Osteocyte (in vitro differentiated cells): Measurements from ENCODE around the gene MBD6. TPM values are rescaled to one million over a fixed set of nuclear protein-coding genes. Genes with fewer than 3 reads are reported as not detected.
A peak's percentile ranks its signal among the peaks of the same experiment; 100 is the strongest.

ENCODE experiments used
- DNase-seq: peaks from one replicate; pipeline ENCODE4 v3.0.0; 2021; ENCODE audit warnings: mixed read lengths; ENCODE audit not compliant: unreplicated experiment; ENCODE audit errors: extremely low spot score
- H3K27ac Mint-ChIP-seq: one replicate; pipeline ENCODE4 v1.8.0; 2021; ENCODE audit warnings: mild to moderate bottlenecking, mixed read lengths; ENCODE audit not compliant: unreplicated experiment
- H3K27me3 Mint-ChIP-seq: one replicate; pipeline ENCODE4 v1.8.0; 2021; ENCODE audit warnings: mixed read lengths; ENCODE audit not compliant: unreplicated experiment
- H3K36me3 Mint-ChIP-seq: one replicate; pipeline ENCODE4 v1.8.0; 2021; ENCODE audit warnings: mixed read lengths; ENCODE audit not compliant: unreplicated experiment
- H3K4me1 Mint-ChIP-seq: one replicate; pipeline ENCODE4 v1.8.0; 2021; ENCODE audit warnings: mixed read lengths; ENCODE audit not compliant: unreplicated experiment
- H3K4me3 Mint-ChIP-seq: one replicate; pipeline ENCODE4 v1.8.0; 2021; ENCODE audit warnings: mild to moderate bottlenecking, moderate library complexity, mixed read lengths; ENCODE audit not compliant: unreplicated experiment
- H3K9me3 Mint-ChIP-seq: one replicate; pipeline ENCODE4 v1.8.0; 2021; ENCODE audit warnings: mixed read lengths; ENCODE audit not compliant: unreplicated experiment
- total RNA-seq: library from RNA; stranded (reverse); gene quantifications from 2 replicates; pipeline ENCODE4 v1.2.1, GENCODE V29; 2021
- TF ChIP-seq, protein P1 (sequence below): fragments of 200-600 bp; sonication (generic); IDR thresholded peaks from 2 replicates; pipeline ENCODE4 v1.5.0; 2021; ENCODE audit warnings: antibody characterized with exemption, mild to moderate bottlenecking, moderate library complexity

MBD6 gene
- total RNA-seq, 1 donor from 2014 or later: 104 TPM

DNA sequence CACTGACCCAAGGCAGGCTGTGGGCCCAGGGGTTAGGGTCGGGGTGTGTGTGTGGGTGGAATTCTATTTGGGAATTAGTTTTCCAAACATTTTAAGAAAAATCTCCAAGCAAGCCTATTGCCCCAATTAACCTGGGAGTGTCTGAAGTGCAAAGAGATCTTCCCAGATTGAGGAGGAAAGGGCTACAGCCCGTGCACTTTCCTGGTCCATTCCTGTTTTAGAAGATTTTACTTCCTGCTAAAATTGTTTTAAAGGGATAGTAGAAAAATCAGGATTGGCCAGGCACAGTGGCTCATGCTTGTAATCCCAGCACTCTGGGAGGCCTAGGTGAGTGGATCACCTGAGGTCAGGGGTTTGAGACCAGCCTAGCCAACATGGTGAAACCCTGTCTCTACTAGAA lies 19.1 kb downstream of the MBD6 start:
- DNase-seq: no peak
- TF ChIP-seq, protein P1, sequence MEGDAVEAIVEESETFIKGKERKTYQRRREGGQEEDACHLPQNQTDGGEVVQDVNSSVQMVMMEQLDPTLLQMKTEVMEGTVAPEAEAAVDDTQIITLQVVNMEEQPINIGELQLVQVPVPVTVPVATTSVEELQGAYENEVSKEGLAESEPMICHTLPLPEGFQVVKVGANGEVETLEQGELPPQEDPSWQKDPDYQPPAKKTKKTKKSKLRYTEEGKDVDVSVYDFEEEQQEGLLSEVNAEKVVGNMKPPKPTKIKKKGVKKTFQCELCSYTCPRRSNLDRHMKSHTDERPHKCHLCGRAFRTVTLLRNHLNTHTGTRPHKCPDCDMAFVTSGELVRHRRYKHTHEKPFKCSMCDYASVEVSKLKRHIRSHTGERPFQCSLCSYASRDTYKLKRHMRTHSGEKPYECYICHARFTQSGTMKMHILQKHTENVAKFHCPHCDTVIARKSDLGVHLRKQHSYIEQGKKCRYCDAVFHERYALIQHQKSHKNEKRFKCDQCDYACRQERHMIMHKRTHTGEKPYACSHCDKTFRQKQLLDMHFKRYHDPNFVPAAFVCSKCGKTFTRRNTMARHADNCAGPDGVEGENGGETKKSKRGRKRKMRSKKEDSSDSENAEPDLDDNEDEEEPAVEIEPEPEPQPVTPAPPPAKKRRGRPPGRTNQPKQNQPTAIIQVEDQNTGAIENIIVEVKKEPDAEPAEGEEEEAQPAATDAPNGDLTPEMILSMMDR: no peak
- H3K9me3 Mint-ChIP-seq: no peaks in the 10 kb centered on the region
- H3K4me3 Mint-ChIP-seq: no peak overlapping the region
- H3K27me3 Mint-ChIP-seq: no peaks in the 10 kb centered on the region
- peaks cover 20% of the 10 kb centered on the region for H3K4me1 Mint-ChIP-seq
- peaks cover 32% of the 10 kb centered on the region for H3K36me3 Mint-ChIP-seq
- no peak overlapping the region for H3K27ac Mint-ChIP-seq

DNA sequence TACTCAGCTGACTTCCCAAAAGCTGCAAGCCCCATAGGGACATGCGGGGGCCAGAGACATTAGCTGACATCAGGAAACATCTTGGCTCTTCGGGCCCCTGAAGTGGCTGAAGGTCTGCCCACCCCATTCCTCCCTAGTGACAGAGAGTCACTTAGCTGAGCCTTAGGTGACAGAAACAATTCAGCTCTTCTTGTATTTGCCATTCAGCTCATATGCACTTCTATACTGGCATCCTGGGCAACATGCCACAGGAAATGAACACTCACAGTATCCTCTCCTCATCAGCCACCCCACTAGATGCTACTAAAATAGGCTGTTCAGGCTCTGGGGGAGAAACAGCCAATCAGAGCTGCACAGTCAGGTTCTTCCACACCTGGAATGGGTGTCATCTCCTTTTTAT lies 21.0 kb downstream of the MBD6 start:
- Mint-ChIP-seq H3K27me3 (peaks cover 9% of the 10 kb centered on the region), H3K4me1 (peaks cover 28% of the 10 kb centered on the region), H3K4me3 (no peak overlapping the region), H3K36me3 (peaks cover 24% of the 10 kb centered on the region), H3K9me3 (no peaks in the 10 kb centered on the region), H3K27ac (no peak overlapping the region)
- DNase-seq: no peak
- TF ChIP-seq, protein P1: no peak

GRCh38 chr12:57545809-57546437 lies 23.3 kb downstream of the MBD6 start:
- Mint-ChIP-seq H3K9me3 (no peaks in the 10 kb centered on the region), H3K27ac (peak overlapping the region; percentile 93), H3K36me3 (peaks cover 12% of the 10 kb centered on the region), H3K4me1 (peaks cover 40% of the 10 kb centered on the region), H3K4me3 (peak overlapping the region; percentile 98), H3K27me3 (peaks cover 24% of the 10 kb centered on the region)
- TF ChIP-seq, protein P1: no peak
- DNase-seq: no peak

DNA sequence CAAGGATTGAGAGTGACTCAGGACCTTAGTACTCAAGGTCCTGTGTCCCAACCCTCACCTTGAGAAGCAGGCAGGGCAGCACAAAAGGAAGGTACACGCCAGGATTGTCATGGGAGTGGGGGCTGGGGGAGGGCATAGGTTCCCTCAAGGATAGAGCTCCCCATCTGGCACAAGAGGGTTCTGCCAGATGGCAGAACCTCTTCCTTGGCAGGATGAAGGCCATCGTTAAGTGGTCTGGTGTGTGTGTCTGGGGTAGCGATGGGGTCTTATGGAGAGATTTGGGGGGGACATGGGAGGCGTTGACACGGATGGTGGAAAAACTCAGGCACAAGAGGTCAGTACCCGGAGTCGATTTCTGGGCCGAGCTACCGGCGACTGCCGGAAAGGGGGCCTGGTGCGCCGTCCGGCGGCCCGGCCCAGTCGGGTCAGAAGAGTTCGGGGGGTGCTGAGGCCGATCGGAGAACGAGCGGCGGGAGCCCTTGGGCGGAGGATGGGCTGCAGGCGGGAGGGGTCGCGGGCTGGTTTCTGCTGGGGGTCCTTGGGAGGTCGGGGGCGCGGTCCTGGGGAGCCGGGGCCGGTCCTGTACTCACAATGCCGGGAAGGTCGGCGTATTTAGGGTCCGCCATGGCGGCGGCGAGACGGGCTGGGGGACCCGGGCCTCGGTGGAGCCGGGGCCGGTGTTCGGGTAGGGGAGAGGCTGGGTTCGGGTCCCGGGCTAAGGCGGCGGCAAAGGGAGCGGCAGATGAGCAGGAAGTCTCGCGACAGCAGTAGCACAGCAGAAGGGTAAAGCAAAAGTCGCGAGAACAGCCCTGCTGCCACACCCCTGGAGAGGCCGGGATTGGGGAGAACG lies 24.0 kb downstream of the MBD6 start, which contains the start of gene DCTN2:
DCTN2 (minus strand) TSS at position 755 of the 850 bp plus-strand sequence; CDS start at position 626, 129 bp downstream.
- Mint-ChIP-seq H3K27me3 (peaks cover 26% of the 10 kb centered on the region), H3K9me3 (no peaks in the 10 kb centered on the region), H3K4me3 (peak within 1 kb of the TSS; percentile 98), H3K4me1 (peaks cover 40% of the 10 kb centered on the region), H3K27ac (peak within 1 kb of the TSS; percentile 93), H3K36me3 (peaks cover 7% of the 10 kb centered on the region)
- TF ChIP-seq, protein P1: peak; percentile 23
- DNase-seq: peak; percentile 98
